GM21515 (cell line): Measurements from ENCODE around the gene TAP2.

Experiments used
- ATAC-seq: cut with Tn5 transposase; IDR thresholded peaks from one replicate; pipeline ENCODE4 v1.9.1; 2021; ENCODE audit not compliant: unreplicated experiment

Gene TAP2

DNA sequence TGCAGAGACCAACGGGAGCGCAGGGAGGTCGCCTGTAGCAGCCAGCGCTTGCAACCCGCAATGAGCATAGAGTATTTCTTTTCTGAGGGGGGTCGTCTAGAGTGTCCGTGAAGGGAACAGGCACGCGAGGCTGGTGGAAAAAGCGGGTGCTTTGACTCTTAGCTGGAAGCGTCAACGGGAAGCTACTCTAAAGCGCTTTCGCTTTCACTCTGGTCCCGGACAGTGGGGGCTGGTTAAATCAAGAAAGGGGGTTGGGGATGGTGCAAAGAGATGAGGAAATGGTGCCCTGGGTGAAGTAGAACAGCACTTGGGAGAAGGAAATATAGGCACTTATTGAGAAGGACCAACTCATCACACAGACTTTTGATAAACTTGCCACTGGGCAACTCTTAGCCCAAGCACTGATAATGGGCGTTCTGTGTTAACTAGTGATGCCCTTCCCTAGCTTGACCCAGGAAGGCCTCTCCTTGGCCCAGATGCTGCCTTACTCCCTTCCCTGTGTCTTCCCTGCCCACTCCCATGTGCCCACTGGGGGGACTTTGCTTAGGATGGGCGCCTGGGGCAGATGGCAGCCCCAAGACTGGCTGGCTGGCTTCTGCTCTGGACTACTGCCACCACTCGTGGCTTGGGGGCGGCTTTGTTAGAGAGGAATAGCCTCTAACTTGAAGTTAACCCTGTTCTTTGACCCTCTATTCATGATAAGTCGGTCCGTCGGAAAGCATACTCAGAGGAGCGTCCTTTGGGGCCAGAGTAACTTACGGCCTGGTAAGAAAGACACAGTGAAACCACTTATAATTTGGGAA lies 16.0 kb upstream of the TAP2 start:
- peak; percentile 25 for ATAC-seq

DNA sequence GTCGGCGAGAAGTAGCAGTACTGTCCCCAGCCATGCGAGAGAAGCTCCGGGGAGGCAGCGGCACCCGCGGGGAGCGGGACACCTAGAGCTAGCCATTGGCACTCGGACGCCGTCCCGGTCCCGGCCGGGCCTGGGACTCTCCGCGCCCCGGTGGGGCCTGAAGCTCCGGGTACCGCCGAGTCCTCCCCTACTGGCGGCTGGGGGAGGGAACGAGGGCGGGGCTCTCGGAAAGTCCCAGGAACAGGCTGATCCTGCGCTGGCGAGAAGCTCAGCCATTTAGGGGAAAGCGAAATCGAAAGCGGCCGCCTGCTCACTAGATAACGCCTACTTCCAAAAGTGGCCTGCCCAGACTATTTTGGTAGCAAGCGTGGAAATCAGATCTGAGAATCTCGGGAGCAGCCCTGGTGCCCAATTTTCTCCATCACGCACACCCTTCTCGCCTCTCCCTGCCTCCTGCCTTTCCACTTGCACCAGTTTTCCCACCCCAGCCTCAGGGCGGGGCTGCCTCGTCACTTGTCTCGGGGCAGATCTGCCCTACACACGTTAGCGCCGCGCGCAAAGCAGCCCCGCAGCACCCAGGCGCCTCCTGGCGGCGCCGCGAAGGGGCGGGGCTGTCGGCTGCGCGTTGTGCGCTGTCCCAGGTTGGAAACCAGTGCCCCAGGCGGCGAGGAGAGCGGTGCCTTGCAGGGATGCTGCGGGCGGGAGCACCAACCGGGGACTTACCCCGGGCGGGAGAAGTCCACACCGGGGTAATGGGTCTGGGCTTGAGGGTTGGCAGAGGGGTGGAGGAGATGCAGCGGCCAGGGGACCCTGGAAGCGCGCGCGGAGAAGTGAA lies 15.2 kb upstream of the TAP2 start, which contains the start of the genes PSMB9 and TAP1:
TSS of gene PSMB9 (plus strand) at position 652 of the 835 bp plus-strand sequence. CDS start at position 690, 38 bp downstream.
TSS of gene TAP1 (minus strand) at position 164 of the 835 bp plus-strand sequence. CDS start at position 96, 68 bp downstream.
- peak; percentile 68 for ATAC-seq

DNA sequence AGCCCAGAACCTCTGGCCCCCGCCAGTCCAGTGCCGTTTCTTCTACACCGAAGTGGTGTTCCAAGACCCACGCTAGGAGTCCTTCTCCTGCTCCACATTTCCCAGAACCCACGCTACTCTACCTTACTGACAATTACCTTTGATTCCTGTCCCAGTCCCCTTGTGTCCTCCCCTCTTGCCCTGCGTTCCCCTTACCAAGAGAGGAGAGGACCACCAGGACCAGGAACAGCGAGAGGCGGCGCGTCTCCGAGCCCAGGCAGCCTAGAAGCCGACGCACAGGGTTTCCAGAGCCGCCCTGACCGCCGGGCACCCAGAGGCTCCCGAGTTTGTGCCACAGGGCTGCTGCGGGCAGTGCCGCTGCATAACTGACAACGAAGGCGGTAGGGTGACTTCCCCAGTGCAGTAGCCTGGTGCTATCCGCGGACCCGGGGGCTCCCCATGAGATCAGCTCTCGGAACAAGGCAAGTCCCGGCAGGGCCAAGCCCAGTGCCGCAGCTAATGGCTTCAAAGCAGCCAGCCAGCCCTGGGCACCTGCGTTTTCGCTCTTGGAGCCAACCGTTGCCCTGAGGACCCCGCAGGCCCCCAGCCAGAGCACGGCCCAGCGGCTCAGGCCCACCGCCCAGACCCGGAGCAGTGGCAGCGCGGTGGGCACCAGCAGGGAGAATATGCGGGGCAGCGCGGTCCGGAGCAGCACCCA lies 14.5 kb upstream of the TAP2 start:
- peak; percentile 22 for ATAC-seq

DNA sequence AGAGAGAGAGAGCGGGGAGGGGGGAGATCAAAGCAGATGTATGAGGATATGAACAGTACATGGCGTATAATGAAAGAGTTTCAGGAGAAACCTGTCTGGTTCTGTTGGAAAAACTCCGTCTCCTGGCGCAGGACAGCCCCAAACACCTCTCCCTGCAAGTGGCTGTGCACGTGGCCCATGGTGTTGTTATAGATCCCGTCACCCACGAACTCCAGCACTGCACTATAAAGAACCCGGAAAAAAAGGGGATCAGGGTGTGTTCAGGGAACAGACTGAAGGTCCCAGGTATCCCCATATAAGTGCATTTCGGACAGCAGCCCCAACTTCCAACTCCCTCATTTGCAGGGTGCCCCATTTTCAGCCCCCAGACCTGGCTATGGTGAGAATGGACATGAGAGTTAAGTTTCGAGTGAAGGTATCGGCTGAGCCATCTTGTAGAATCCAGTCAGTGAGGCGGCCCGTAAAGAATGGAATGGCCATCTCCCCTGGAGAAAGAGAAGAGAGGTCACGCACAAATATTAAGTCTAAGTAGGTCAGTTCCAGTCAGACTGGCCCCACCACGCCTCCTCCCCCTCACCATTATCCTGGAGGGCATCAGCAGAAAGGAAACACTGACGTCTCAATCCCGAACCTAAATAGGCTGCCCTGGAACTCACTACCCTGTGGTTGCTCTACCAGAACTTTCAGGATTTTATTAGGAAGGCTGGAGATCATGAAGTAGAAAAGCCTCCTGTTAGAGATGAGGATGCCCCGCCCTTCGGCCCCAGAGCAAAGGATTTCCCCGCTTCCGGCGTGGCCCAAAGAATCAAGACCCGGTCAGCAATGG lies 13.7 kb upstream of the TAP2 start:
- ATAC-seq = no peak

DNA sequence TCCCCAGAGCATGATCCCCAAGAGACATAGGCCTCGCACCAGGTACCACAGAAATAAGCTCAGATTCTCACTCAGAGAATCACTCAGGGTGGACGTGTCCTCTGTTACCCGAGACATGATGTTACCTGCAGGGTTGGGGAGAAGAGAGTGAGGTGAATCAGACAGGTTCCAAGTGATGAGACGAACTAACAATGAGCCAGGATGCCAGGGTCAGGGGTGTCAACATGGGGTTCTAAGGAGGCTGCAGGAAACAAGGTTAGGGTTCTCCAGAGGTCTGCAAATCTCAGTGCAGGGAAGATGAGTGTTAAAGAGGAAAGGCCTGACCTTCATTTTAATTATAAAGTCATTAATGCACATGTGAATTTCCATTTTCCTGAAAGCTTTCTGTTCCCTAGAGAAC lies 12.5 kb upstream of the TAP2 start:
- no peak for ATAC-seq

DNA sequence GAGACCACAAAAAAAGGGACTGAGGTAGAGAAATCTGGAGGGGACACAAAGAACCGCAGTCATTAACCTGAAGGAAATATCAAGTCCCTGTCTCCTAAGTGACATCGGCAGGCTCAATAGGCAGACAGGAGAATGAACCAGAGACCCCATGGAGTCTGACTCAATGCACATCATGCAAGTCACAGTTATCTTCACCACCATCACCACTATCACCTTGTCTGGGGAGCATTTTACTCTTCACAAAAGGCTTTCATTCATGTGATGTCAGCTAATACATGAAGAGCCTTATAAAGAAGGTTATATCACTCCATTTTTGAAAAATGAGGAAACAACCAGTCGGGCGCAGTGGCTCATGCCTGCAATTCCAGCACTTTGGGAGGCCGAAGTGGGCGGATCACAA lies 10.6 kb upstream of the TAP2 start:
- no peak for ATAC-seq

DNA sequence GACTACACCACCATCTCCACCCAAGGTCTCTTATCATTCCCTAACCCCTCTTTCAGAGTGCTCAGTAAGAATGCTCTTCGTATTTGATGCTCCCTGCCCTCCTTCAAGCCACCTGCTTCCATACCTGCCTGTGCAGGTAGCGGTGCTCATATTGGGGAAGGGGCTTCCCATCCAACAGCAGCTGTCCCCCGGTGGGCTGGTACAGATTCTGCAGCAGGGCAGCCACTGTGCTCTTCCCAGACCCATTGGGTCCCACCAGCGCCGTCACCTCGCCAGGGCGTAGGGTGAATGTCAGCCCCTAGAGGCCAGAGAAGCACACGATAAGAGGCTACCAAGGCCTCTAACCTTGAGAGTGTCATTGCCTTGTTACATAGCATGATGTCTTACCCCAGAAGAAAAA lies 9.3 kb upstream of the TAP2 start:
- no peak for ATAC-seq

DNA sequence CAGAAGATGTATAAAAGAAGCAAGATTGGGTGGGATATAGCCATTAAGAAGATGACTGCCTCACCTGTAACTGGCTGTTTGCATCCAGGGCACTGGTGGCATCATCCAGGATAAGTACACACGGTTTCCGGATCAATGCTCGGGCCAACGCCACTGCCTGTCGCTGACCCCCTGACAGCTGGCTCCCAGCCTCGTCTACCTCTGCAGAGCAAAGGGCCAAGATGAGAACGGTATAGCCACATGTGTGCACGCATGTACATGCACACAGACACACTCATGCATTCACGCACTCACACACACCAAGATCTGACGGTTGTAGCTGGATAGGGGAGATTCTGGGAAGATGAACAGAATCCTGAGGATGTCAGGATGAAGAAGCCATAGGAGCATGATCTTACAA lies 8.5 kb upstream of the TAP2 start:
- ATAC-seq = no peak

DNA sequence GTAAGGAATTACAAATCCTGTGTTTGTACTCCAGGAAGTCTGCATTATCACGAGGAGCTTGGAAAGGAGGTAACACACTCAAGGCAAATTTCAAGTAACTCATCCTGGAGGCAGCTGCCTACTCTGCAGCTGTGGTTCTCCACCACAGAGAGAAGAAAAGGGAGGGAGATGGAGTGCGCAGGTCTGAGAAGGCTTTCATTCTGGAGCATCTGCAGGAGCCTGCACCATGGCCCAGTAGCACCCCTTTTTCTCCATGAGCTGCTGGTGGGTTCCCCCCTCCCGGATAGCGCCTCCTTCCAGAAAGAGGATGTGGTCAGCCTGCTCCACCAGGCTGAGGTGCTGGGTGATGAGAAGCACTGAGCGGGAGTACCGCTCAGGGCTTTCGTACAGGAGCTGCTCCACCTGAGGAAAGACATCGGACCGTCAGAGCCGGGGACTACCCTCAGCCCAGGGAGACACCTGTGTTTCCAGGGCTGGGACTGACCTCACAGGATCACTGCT lies 6.9 kb upstream of the TAP2 start:
- no peak for ATAC-seq

DNA sequence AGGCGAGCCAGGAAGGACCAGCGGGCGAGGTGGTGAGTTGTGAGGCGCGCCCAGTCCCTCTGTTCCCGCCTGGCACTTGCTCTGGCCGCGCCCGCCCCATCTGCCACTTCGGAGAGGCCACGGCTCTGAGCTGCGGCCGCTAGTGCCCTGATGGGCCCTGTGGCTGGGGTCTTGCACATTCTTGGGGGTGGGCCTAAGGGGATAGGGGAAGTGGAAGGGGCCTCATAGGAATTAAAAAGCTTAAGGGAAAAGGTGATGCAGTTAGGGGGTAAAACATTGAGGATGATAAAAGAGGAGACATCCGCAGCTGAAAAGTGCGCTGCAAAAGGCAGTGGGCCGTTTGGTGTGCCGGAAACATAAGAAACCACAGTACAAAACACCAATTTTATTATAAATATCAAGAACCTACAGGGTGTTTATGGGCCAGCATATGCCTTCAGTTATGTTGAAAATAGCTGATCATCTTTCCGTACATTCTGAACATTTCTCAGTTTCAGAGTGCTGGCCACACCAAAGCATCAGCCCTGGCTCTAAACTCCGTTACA lies 6.4 kb upstream of the TAP2 start:
- ATAC-seq = no peak

DNA sequence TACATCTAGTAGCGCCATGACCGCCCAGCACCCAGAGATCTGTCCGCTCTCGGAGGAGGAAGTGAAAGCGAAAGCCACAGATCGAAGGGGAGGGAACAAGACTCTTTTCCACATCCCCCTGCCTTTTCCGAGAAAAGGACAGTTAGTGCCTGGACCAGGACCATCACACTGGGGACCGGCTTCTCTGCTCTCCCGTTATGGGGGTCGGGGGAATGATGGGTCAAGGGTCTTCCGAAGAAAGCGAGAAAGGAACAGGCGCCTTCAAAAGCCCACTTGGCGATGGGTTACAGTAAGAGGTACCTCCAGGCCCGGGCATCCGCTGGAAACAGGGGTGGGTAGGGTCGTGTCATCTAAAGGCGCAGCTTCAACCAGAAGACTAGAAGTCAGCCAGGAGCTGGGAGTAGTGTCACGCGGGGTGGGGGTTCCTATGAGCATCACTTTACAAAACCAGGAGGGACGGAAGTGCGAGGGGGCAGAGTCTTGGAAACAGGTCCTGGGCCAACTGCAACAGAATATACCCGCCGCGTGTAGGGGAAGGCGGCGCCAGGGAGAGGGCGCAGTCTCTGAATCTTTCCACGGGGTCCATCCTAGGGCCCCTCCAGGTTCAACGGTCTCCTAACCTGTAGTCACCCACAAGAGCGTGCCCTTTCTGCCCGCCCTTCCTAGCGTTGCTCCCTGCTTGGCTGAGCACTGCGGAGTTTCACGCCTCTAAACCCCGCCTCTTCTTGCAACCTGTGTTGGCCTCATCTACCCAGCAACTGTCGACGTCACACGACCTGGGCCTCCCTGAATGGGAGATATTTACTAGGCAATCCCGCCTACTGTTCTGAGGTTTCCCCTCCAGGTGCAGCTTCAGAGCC lies 5.7 kb upstream of the TAP2 start, which contains the start of gene PSMB8:
TSS of gene PSMB8 (minus strand) at position 69 of the 860 bp plus-strand sequence. CDS start at position 18, 51 bp downstream.
- peak; percentile 65 for ATAC-seq

DNA sequence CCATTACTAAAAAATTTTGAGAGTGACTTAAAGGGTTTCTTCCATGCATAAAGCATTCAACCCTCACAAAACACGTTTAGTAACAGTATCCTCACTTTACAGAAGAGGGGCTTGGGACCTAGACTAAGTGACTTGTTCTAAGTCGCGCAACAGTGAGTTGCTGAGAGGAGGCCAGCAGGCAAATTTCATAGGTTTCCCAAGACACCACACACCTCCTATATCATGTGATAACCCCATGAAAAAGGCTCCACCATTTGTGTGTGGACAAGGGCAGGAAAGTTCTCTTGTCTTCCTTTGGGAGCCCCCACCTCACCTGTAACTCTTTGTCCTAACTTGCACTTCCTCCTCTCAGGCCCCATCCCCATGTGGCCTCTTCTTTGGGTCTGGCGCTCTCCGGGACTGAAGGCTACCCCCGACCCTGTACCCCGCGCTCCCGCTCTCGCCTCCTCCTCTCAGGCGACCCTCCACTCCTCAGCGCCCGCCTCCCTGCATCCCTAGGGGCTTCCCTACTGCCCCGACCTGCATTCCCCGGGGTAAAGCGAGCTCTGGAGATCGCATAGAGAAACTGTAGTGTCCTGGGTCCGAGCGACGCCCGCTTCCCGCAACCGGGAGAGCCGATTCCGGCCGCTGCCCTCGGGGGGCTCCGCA lies 4.9 kb upstream of the TAP2 start:
- ATAC-seq = no peak

DNA sequence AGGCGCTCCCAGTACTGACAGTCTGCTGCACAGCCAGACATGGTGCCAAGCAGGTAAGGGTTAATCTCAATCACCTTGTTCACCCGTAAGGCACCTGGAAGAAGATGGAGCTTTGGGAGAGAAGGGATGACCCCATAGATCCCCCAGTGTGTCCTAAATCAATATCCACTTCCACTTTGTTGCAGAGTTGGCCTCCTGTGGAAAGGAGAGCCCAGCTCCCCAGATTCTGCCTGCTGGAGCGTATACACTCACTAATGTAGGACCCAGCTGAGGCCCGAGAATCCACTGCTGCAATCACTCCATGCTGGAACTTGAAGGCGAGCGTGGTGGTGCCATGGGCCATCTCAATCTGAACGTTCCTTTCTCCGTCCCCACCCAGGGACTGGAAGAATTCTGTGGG lies 4.2 kb upstream of the TAP2 start:
- ATAC-seq = no peak

DNA sequence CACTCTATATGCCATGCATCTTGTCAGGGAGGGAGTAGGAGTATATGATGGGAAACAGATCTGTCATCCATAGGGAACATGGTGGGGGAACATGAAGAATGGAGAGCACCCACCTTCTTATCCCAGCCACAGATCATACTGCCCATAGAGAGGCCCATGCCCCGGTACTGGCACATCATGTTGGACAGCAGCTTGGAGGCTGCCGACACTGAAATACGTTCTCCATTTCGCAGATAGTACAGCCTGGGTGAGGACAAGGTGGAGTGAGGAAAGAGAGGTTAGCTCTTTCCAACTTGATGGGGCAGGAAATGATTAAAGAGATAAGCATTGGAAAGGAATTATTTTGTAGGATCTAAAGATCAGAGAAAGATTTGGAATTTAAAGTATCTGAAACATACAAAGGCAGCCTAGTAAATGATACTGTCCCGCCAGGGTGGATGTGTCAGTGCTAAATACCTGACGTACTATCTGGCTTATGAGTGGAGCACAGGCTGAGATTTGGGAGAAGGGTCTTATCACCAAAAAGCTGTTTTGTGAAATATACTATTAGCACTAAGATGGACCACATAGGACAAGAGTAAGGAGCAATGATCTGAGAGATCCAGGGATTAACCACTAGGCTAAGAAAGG lies 3.6 kb upstream of the TAP2 start:
- no peak for ATAC-seq

DNA sequence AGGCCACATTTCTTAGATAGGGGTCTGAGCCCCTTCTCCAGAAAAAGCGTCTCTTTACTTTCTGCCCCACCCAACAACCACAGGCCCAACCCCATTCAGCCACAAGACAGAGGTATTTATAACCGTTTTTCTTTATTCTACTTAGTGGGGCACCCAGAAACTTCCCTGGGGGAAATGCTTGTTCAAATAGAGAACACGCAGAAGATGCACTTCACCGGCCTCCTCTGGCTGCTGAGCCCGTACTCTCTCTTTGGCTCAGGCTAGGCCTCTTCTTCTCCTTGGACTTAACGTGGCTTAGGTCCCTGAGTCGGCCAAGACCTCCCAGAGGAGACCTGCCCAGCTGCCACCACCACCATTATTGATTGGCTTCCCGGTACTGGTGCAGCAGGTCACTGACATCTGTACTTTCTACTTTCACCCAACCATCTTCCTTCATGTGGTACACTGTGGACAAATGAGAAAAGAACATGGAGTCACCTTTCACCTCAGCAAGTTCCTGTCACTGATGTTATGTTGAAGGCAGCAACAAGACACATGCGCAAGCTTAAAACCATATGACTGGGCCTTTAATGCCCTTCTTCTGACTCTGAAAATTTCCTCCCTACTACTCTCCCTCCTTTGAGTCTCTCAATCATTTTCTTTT lies 2.2 kb upstream of the TAP2 start:
- ATAC-seq = no peak

DNA sequence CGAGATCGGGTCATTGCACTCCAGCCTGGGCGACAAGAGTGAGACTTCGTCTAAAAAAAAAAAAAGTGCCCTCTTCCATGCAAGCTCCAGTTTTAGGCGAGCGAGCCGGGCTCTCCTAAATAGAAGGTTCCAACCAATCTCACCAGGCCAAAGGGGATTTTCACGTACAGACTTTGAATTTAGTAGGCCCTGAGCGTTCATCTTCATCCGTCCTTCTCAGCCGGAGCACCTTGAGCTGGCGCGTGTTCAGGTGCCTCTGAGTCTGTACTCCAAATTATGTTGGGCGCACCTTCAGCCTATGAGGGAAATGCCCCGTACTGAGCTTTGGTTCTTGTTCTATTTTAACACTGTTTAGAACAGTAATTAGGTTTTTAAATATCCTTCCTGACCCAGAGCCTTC lies 817 bp upstream of the TAP2 start:
- ATAC-seq = no peak

DNA sequence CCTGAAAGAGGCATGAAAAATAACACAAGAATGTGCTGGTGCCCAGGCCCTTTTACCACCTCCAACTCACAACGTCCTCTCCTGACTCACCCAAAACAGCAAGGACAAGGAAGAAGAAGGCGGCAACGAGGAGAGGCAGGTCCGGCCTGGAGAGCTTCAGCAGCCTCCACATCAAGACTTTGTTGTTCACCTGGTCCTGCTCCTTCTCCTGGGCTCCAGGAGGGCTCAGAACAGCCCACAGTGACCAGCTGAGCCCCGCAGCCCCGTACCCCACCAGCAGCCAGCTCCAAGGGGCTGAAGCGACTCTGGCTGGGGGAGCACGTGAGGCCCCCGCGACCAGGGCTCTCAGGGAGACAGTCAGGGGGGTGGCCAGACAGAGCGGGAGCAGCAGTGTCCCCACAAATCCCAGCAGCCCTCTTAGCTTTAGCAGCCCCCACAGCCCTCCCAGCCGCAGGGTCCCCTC lies 857 bp downstream of the TAP2 start:
- ATAC-seq = no peak
